ENCODE results near the gene OR51B2. TPM values are rescaled to one million over a fixed set of nuclear protein-coding genes. Genes with fewer than 3 reads are reported as not detected.

The OR51B2 gene
- polyA plus RNA-seq (2011; rRNA removed) = not detected in 2 replicates
- polyA minus RNA-seq (2011; rRNA and poly(A)+ RNA removed) = not detected in 2 replicates

DNA sequence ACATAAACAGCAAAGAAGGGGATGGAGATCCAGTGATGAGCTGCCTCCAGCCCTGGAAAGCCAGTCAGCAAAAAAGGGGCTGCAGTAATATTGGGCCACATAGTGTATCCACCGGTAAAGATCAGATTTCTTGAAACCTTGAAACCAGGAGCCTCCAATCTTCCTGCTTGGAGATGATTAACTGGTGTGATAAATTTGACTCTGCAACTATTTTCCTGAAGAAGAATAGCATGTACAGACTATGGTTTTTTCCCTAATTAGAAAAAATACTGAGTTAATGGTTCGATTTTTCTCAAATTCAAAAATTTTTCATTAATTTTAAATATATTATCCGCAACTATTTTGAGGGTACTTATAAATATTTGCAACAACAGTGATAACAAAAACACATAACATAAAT is at the start of gene OR51B2:
Gene OR51B2, minus strand, starts transcription at position 101 of the 400 bp plus-strand sequence. Its CDS starts 0 bp downstream, at position 101.
- H3K4me3 ChIP-seq (ENCODE audit: low read depth, low read length) = no peak within 1 kb of the TSS
- TF ChIP-seq, protein P1, sequence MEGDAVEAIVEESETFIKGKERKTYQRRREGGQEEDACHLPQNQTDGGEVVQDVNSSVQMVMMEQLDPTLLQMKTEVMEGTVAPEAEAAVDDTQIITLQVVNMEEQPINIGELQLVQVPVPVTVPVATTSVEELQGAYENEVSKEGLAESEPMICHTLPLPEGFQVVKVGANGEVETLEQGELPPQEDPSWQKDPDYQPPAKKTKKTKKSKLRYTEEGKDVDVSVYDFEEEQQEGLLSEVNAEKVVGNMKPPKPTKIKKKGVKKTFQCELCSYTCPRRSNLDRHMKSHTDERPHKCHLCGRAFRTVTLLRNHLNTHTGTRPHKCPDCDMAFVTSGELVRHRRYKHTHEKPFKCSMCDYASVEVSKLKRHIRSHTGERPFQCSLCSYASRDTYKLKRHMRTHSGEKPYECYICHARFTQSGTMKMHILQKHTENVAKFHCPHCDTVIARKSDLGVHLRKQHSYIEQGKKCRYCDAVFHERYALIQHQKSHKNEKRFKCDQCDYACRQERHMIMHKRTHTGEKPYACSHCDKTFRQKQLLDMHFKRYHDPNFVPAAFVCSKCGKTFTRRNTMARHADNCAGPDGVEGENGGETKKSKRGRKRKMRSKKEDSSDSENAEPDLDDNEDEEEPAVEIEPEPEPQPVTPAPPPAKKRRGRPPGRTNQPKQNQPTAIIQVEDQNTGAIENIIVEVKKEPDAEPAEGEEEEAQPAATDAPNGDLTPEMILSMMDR (IDR thresholded peaks at IDR 0.05; ENCODE audit: insufficient read depth, low read depth, low read length) = no peak
- DNase-seq (ENCODE audit: low read depth) = no peak
- H3K36me3 ChIP-seq (ENCODE audit: control insufficient read depth, insufficient read depth, low read length) = no peaks in the 10 kb centered on the region
- no peaks in the 10 kb centered on the region for H3K27me3 ChIP-seq (ENCODE audit: control insufficient read depth, insufficient read depth, low read length)
- POLR2A ChIA-PET = no interaction called here
- CTCF ChIA-PET = interaction anchor here (1.2 kb wide), 1 partner anchor 10 kb away, joined by 4 read pairs; no protein-coding TSS in a partner anchor

GRCh38 chr11:5369789-5370188 is 45.7 kb upstream of the OR51B2 start:
- H3K36me3 ChIP-seq (ENCODE audit: control insufficient read depth, insufficient read depth, low read length) = no peaks in the 10 kb centered on the region
- H3K4me3 ChIP-seq (ENCODE audit: low read depth, low read length) = no peak overlapping the region
- no peak for DNase-seq (ENCODE audit: low read depth)
- ChIA-PET CTCF (interaction anchor here (0.5 to 3.9 kb wide), 12 partner anchors 11 to 256 kb away, joined by 3 to 23 read pairs (median 6); partner anchors contain the start of gene OR51M1), POLR2A (no interaction called here)
- TF ChIP-seq, protein P1 (IDR thresholded peaks at IDR 0.05; ENCODE audit: insufficient read depth, low read depth, low read length) = peak; percentile 61
- no peaks in the 10 kb centered on the region for H3K27me3 ChIP-seq (ENCODE audit: control insufficient read depth, insufficient read depth, low read length)

DNA sequence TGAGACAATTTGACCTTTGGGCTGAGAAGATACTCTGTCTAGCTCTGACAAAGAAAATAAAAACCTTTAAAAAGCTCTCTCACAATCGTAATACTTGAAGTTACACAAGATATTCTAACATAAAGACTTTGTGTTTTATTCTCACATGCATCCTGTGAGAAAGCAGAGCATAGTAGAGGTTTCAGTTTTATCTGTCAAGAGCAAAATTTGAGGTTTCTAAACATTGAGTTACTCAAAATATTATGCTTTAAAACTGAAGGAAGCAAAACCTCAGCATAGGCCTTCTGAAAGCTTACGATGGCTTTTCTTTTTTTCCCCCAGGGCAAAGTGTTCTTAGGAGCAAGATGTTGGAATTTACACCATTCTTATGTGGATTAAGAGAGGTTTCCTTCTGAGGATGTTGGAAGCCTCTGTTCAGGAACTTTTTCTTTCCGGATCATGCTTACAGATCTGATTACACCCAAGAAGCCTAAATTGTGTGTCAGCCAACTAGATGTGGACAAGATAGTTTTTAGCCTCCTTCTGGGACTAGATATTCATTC is 44.5 kb upstream of the OR51B2 start:
- Histone ChIP-seq H3K4me3 (ENCODE audit: low read depth, low read length) (no peak overlapping the region), H3K27me3 (ENCODE audit: control insufficient read depth, insufficient read depth, low read length) (no peaks in the 10 kb centered on the region), H3K36me3 (ENCODE audit: control insufficient read depth, insufficient read depth, low read length) (no peaks in the 10 kb centered on the region)
- DNase-seq (ENCODE audit: low read depth) = no peak
- ChIA-PET CTCF (interaction anchor here (1.2 to 1.8 kb wide), 4 partner anchors 12 to 244 kb away, joined by 3 to 6 read pairs (median 4); no protein-coding TSS in a partner anchor), POLR2A (no interaction called here)
- TF ChIP-seq, protein P1 (IDR thresholded peaks at IDR 0.05; ENCODE audit: insufficient read depth, low read depth, low read length) = no peak

DNA sequence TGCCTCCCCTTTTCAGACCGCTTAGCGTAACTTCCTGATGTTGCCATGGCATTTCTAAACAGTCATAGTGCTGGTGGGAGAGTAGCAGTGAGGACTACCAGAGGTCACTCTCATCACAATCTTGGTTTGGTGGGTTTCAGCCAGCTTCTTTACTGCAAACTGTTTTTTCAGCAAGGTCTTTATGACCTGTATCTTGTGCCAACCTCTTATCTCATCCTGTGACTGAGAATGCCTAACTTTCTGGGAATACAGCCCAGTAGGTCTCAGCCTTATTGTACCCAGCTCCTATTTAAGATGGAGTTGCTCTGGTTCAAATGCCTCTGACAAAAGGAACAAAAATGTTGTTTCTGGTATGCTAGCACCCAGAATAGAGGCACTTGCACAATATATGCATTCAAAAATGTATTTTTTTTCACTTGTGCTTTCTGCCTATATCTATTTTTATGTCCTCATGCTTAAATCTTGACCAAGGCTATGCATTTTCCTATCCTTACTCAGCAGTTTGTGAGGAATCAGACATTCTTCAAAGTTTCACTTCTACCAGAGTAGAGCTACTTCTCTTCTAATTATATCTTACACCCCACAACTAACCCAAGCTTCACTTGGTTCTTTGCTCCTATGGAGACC is 43.5 kb upstream of the OR51B2 start:
- H3K4me3 ChIP-seq (ENCODE audit: low read depth, low read length) = no peak overlapping the region
- TF ChIP-seq, protein P1 (IDR thresholded peaks at IDR 0.05; ENCODE audit: insufficient read depth, low read depth, low read length) = no peak
- no peaks in the 10 kb centered on the region for H3K36me3 ChIP-seq (ENCODE audit: control insufficient read depth, insufficient read depth, low read length)
- H3K27me3 ChIP-seq (ENCODE audit: control insufficient read depth, insufficient read depth, low read length) = no peaks in the 10 kb centered on the region
- POLR2A ChIA-PET = no interaction called here
- no peak for DNase-seq (ENCODE audit: low read depth)
- CTCF ChIA-PET = interaction anchor here (0.5 to 1.8 kb wide), 6 partner anchors 13 to 253 kb away, joined by 3 to 6 read pairs (median 3); no protein-coding TSS in a partner anchor

DNA sequence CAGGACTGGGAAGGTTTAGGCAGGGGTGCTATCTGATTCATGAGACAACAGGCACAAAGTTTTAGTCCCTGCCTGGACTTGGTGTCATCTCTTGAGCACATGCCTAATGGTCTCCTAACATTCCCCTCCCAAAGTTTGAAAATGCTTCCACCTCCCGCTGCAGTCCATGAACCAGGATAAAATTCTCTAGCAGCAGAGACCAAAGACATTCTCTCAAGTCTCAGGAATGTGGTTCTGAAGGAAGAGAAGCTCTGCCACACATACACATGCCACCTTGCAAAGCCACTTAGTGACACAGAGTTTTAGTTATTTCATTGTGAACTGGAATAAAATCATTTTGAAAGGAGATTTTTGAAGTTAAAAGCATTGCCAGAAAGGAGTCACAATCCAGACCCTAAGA is 42.8 kb upstream of the OR51B2 start:
- Histone ChIP-seq H3K27me3 (ENCODE audit: control insufficient read depth, insufficient read depth, low read length) (no peaks in the 10 kb centered on the region), H3K4me3 (ENCODE audit: low read depth, low read length) (no peak overlapping the region), H3K36me3 (ENCODE audit: control insufficient read depth, insufficient read depth, low read length) (no peaks in the 10 kb centered on the region)
- TF ChIP-seq, protein P1 (IDR thresholded peaks at IDR 0.05; ENCODE audit: insufficient read depth, low read depth, low read length) = no peak
- no peak for DNase-seq (ENCODE audit: low read depth)
- CTCF ChIA-PET = interaction anchor here (0.8 to 1.8 kb wide), 4 partner anchors 14 to 238 kb away, joined by 3 to 6 read pairs (median 4); no protein-coding TSS in a partner anchor
- POLR2A ChIA-PET = no interaction called here

Measured in BJ (cell line).